Right lobe of liver (tissue), 4 donors: ENCODE measurements around the gene CPT1C.

Source experiments
- CTCF ChIP-seq, 4 donors: fragments of 200-600 bp in 3 of 4; fragments of 450-650 bp in 1 of 4; IDR thresholded peaks; one replicate each; pipeline versions ENCODE4 v1.5.1 to v1.8.0; 2016 to 2022; ENCODE audit warnings: antibody characterized with exemption in 4 of 4, mild to moderate bottlenecking in 2 of 4
- POLR2A ChIP-seq: fragments of 450-650 bp; IDR thresholded peaks from one replicate; pipeline ENCODE4 v1.6.1; 2017; ENCODE audit warnings: antibody characterized with exemption, mild to moderate bottlenecking
- donor health status: DM: no; HTN: no; CAD: no.
- donor health status: DM: no; HTN: no; CAD: no.
- donor health status: DM: no; HTN: yes; CAD: no.

- no peak for TF ChIP-seq CTCF (IDR thresholded peaks at IDR 0.05)
- TF ChIP-seq POLR2A, result no peak
These were observed 47.4 kb downstream of the CPT1C start for GRCh38 chr19:49738268-49738667.
